Esophagus squamous epithelium (tissue), 5 donors: ENCODE measurements around the gene MAG. TPM values are rescaled to one million over a fixed set of nuclear protein-coding genes. Genes with fewer than 3 reads are reported as not detected.

ENCODE experiments used
- DNase-seq: peaks from one replicate; lab custom pipeline; 2025; lab: John Stamatoyannopoulos, UW
- H3K27ac ChIP-seq, 4 donors: fragments of 200-600 bp; sonication (generic); one replicate each; pipeline ENCODE4 v1.5.1; 2016 to 2019; ENCODE audit warnings: mild to moderate bottlenecking in 1 of 4
- H3K27me3 ChIP-seq, 4 donors: fragments of 200-600 bp; sonication (generic); 1 replicate in 3 of 4; 2 replicates in 1 of 4; pipeline versions ENCODE4 v1.5.1 to v1.6.0; 2017 to 2021; ENCODE audit warnings: antibody characterized with exemption in 1 of 4
- H3K36me3 ChIP-seq, 3 donors: fragments of 200-600 bp; sonication (generic); one replicate each; pipeline ENCODE4 v1.5.1; 2016 to 2019
- H3K4me1 ChIP-seq, 3 donors: fragments of 200-600 bp; sonication (generic); one replicate each; pipeline ENCODE4 v1.5.1; 2017 to 2019
- H3K4me3 ChIP-seq, 4 donors: fragments of 200-600 bp; sonication (generic); 1 replicate in 3 of 4; 2 replicates in 1 of 4; pipeline ENCODE4 v1.5.1; 2016 to 2019; ENCODE audit warnings: mild to moderate bottlenecking in 2 of 4, moderate library complexity in 1 of 4
- H3K9me3 ChIP-seq, 3 donors: fragments of 200-600 bp; sonication (generic); one replicate each; pipeline ENCODE4 v1.5.1; 2016 to 2019
- POLR2A ChIP-seq, 4 donors: fragments of 450-650 bp; IDR thresholded peaks; one replicate each; pipeline ENCODE4 v1.6.1; 2017; ENCODE audit warnings: antibody characterized with exemption in 4 of 4, mild to moderate bottlenecking in 4 of 4, moderate library complexity in 3 of 4
- WGBS, 2 donors: methylation state at CpG; one replicate each; pipeline ENCODE4 v1.1.5; 2018; 5-methylcytosine and 5-hydroxymethylcytosine counted together
- intact Hi-C: fragments of 100-400 bp; cut with DNase I; formaldehyde crosslinking; loops from one replicate; pipeline ENCODE4 v1.15.0; 2022
- total RNA-seq, 4 donors: library from RNA; depleted of rRNA; stranded (reverse); fragments of >200 nt; gene quantifications; one replicate each; pipeline ENCODE4 v1.1.0, GENCODE V29; 2016
- TF ChIP-seq, protein P1 (sequence below), 6 experiments: fragments of 450-650 bp in 4 of 6; fragments of 200-600 bp in 2 of 6; sonication (generic) in 2 of 6; IDR thresholded peaks; one replicate each; pipeline ENCODE4 v1.5.1; 2016 to 2019; ENCODE audit warnings: antibody characterized with exemption in 6 of 6, mild to moderate bottlenecking in 4 of 6, moderate library complexity in 4 of 6
- donor health status: DM: yes; HTN: yes; CAD: no.

MAG gene
- total RNA-seq, 4 donors from 2014 or later: 2.3 TPM; not detected in 3

GRCh38 chr19:35249146-35249847 lies 42.7 kb upstream of the MAG start:
- TF ChIP-seq, protein P1, sequence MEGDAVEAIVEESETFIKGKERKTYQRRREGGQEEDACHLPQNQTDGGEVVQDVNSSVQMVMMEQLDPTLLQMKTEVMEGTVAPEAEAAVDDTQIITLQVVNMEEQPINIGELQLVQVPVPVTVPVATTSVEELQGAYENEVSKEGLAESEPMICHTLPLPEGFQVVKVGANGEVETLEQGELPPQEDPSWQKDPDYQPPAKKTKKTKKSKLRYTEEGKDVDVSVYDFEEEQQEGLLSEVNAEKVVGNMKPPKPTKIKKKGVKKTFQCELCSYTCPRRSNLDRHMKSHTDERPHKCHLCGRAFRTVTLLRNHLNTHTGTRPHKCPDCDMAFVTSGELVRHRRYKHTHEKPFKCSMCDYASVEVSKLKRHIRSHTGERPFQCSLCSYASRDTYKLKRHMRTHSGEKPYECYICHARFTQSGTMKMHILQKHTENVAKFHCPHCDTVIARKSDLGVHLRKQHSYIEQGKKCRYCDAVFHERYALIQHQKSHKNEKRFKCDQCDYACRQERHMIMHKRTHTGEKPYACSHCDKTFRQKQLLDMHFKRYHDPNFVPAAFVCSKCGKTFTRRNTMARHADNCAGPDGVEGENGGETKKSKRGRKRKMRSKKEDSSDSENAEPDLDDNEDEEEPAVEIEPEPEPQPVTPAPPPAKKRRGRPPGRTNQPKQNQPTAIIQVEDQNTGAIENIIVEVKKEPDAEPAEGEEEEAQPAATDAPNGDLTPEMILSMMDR (IDR thresholded peaks at IDR 0.05): peak in 1 of 6 experiments; percentile 2
- TF ChIP-seq POLR2A (IDR thresholded peaks at IDR 0.05): no peak

DNA sequence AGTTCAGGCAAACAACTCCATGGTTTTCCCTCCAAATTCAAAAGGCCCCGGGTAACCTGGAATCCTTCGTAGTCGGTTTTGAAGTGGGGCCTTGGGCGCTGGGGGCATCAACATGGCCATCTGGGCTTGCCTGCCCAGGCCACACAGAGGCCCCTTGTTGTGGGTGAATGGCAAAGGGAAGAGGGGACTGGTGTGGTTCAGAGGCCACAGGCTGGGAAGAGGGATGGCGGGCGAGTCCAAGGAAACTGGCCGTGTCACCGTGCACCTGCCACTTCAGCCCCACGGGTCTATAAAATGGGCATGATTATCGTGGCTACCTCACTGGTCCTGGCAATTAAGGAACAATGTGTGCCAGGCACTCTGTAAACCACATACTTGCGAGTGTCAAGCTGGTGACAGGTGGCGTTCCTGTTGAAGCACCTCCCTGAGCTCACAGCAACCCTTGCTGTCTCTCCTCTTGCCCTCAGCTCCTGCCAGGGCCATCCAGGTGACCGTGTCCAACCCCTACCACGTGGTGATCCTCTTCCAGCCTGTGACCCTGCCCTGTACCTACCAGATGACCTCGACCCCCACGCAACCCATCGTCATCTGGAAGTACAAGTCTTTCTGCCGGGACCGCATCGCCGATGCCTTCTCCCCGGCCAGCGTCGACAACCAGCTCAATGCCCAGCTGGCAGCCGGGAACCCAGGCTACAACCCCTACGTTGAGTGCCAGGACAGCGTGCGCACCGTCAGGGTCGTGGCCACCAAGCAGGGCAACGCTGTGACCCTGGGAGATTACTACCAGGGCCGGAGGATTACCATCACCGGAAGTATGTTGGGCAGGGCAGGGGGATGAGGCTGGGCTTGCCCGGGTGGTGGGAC lies 41.9 kb upstream of the MAG start:
- H3K36me3 ChIP-seq: peaks cover 0 to 48% (median 0%) of the 10 kb centered on the region in 3 donors
- DNase-seq: no peak
- H3K27me3 ChIP-seq: peaks cover 0 to 58% (median 0%) of the 10 kb centered on the region in 4 donors
- TF ChIP-seq, protein P1 (IDR thresholded peaks at IDR 0.05): no peak
- no peak for TF ChIP-seq POLR2A (IDR thresholded peaks at IDR 0.05)
- peak overlapping the region; percentile 70 to 95 (median 76) for H3K4me3 ChIP-seq
- WGBS, 2 donors: 75 to 81% methylated on average over 11 to 19 of the region's 34 CpGs
- H3K9me3 ChIP-seq: no peaks in the 10 kb centered on the region
- peak overlapping the region; percentile 9 to 96 (median 94) for H3K27ac ChIP-seq
- intact Hi-C loops: no loop called here
- peaks cover 0 to 54% (median 3%) of the 10 kb centered on the region in 3 donors for H3K4me1 ChIP-seq

More at GRCh38 chr19:35249146-35249847, 42.7 kb upstream of the MAG start:
- Histone ChIP-seq H3K4me3 (peak overlapping the region; percentile 70 to 95 (median 76)), H3K27me3 (peaks cover 0 to 51% (median 0%) of the 10 kb centered on the region in 4 donors), H3K9me3 (no peaks in the 10 kb centered on the region), H3K27ac (peak overlapping the region; percentile 88 to 96 (median 94)), H3K36me3 (peaks cover 0 to 40% (median 0%) of the 10 kb centered on the region in 3 donors), H3K4me1 (peaks cover 0 to 48% (median 3%) of the 10 kb centered on the region in 3 donors)
- WGBS, 2 donors: 8 to 18% methylated on average over 11 to 21 of the region's 39 CpGs
- no peak for DNase-seq
- intact Hi-C loops: no loop called here

- Histone ChIP-seq H3K36me3 (peaks cover 0 to 59% (median 0%) of the 10 kb centered on the region in 3 donors), H3K27ac (no peak overlapping the region), H3K4me1 (peaks cover 0 to 61% (median 3%) of the 10 kb centered on the region in 3 donors), H3K27me3 (peaks cover 0 to 55% (median 0%) of the 10 kb centered on the region in 4 donors), H3K4me3 (no peak overlapping the region), H3K9me3 (no peaks in the 10 kb centered on the region)
- intact Hi-C loops: no loop called here
- DNase-seq: no peak
- TF ChIP-seq, protein P1 (IDR thresholded peaks at IDR 0.05): no peak
- TF ChIP-seq POLR2A (IDR thresholded peaks at IDR 0.05): no peak
- WGBS, 2 donors: 71 to 79% methylated on average over 2 of the region's 2 CpGs
Measured at GRCh38 chr19:35251456-35251855, 40.5 kb upstream of the MAG start.

DNA sequence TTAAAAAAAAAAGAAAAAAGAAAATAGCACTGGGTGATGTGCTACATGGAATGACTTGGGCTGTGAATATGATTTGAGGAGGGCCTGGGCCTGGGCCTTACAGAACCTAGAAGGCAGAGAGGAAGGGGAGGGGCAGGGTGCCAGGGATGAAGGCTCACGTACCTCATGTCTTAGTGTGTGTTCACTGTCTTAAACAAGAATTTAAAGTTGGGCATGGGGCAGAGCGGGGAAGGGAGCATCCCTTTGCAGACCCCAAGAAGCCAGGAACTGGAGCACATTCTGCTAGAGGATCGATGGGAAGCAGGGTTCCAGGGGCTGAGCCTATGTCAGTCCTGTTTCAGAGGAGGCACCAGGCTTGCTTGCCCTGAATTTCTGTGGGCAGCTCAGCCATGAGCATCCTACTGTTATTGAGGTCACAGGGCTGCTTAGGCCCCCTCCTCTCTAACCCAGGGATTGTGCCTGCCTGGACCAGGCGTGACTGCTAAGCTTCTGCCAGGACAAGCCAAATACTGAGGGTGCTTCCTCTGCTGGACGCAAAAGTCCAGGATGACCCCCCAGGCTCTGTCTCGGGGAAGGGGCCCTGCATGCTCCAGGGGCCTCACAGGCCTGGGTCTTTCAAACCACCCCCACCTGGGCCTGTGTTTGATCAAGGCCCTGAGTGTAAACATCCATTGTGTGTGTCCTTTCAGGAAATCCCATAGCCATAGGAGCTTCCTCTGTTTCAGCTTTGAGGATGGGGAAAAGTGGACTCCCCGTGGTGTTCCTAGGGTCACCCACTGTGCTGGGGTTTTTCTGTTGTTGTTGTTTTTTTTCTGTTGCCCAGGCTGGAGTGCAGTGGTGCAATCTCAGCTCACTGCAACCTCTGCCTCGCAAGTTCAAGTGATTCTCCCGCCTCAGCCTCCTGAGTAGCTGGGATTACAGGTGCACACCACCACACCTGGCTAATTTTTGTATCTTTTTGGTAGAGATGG lies 38.4 kb upstream of the MAG start:
- WGBS, 2 donors: 85 to 91% methylated on average over 6 of the region's 9 CpGs
- H3K27ac ChIP-seq: peak overlapping the region in 2 of 4 donors; percentile 63

More for the DNA sequence above, 38.4 kb upstream of the MAG start:
- DNase-seq: no peak
- peaks cover 0 to 51% (median 3%) of the 10 kb centered on the region in 3 donors for H3K4me1 ChIP-seq
- intact Hi-C loops: no loop called here
- H3K27me3 ChIP-seq: peaks cover 0 to 42% (median 0%) of the 10 kb centered on the region in 4 donors
- no peaks in the 10 kb centered on the region for H3K9me3 ChIP-seq
- no peak for TF ChIP-seq POLR2A (IDR thresholded peaks at IDR 0.05)
- TF ChIP-seq, protein P1 (IDR thresholded peaks at IDR 0.05): no peak
- H3K36me3 ChIP-seq: peaks cover 0 to 69% (median 0%) of the 10 kb centered on the region in 3 donors
- H3K4me3 ChIP-seq: no peak overlapping the region
